Measurements from ENCODE around the gene MBNL2. TPM values are rescaled to one million over a fixed set of nuclear protein-coding genes. Genes with fewer than 3 reads are reported as not detected.

Gene MBNL2
- total RNA-seq, 2 experiments from 2014 or later = 17.2 to 17.9 TPM

- H3K27ac Mint-ChIP-seq = no peak overlapping the region
- no peak for DNase-seq
- POLR2A ChIA-PET = no interaction called here
- no peak for ATAC-seq (ENCODE audit: low read depth)
- H3K36me3 Mint-ChIP-seq = no peaks in the 10 kb centered on the region
- no peak overlapping the region for H3K4me3 Mint-ChIP-seq
- H3K9me3 Mint-ChIP-seq = no peaks in the 10 kb centered on the region
- H3K27me3 Mint-ChIP-seq = no peaks in the 10 kb centered on the region
- H3K4me1 Mint-ChIP-seq = no peaks in the 10 kb centered on the region
These were observed 113.5 kb downstream of the MBNL2 start for GRCh38 chr13:97335488-97336134.

- H3K9me3 Mint-ChIP-seq = no peaks in the 10 kb centered on the region
- no peak overlapping the region for H3K27ac Mint-ChIP-seq
These were observed 115.9 kb downstream of the MBNL2 start for GRCh38 chr13:97337985-97338499.

GRCh38 chr13:97338571-97338970 lies 116.4 kb downstream of the MBNL2 start:
- H3K9me3 Mint-ChIP-seq = no peaks in the 10 kb centered on the region

More at GRCh38 chr13:97337985-97338499, 115.9 kb downstream of the MBNL2 start:
- Mint-ChIP-seq H3K4me1 (no peaks in the 10 kb centered on the region), H3K27me3 (no peaks in the 10 kb centered on the region), H3K4me3 (no peak overlapping the region), H3K36me3 (no peaks in the 10 kb centered on the region)
- POLR2A ChIA-PET = no interaction called here
- DNase-seq (no peak), ATAC-seq (ENCODE audit: low read depth) (no peak)

GRCh38 chr13:97339019-97339987 lies 117.2 kb downstream of the MBNL2 start:
- no peak for ATAC-seq (ENCODE audit: low read depth)
- no peaks in the 10 kb centered on the region for H3K4me1 Mint-ChIP-seq
- H3K27me3 Mint-ChIP-seq = no peaks in the 10 kb centered on the region
- POLR2A ChIA-PET = no interaction called here
- no peak for DNase-seq
- no peak overlapping the region for H3K4me3 Mint-ChIP-seq
- no peaks in the 10 kb centered on the region for H3K36me3 Mint-ChIP-seq
- H3K9me3 Mint-ChIP-seq = no peaks in the 10 kb centered on the region
- H3K27ac Mint-ChIP-seq = no peak overlapping the region

More at GRCh38 chr13:97338571-97338970, 116.4 kb downstream of the MBNL2 start:
- POLR2A ChIA-PET = no interaction called here
- ATAC-seq (ENCODE audit: low read depth) (no peak), DNase-seq (no peak)
- Mint-ChIP-seq H3K4me3 (no peak overlapping the region), H3K4me1 (no peaks in the 10 kb centered on the region), H3K36me3 (no peaks in the 10 kb centered on the region), H3K27ac (no peak overlapping the region), H3K27me3 (no peaks in the 10 kb centered on the region)

- no peak overlapping the region for H3K4me3 Mint-ChIP-seq
- no peak overlapping the region for H3K27ac Mint-ChIP-seq
- DNase-seq (no peak), ATAC-seq (ENCODE audit: low read depth) (no peak)
- H3K36me3 Mint-ChIP-seq = no peaks in the 10 kb centered on the region
- no peaks in the 10 kb centered on the region for H3K4me1 Mint-ChIP-seq
- H3K9me3 Mint-ChIP-seq = no peaks in the 10 kb centered on the region
- H3K27me3 Mint-ChIP-seq = no peaks in the 10 kb centered on the region
- POLR2A ChIA-PET = no interaction called here
These were observed 118.0 kb downstream of the MBNL2 start for GRCh38 chr13:97339988-97340749.

- Mint-ChIP-seq H3K9me3 (no peaks in the 10 kb centered on the region), H3K27ac (no peak overlapping the region), H3K4me3 (no peak overlapping the region), H3K4me1 (no peaks in the 10 kb centered on the region), H3K27me3 (no peaks in the 10 kb centered on the region), H3K36me3 (no peaks in the 10 kb centered on the region)
- no peak for DNase-seq
- no peak for ATAC-seq (ENCODE audit: low read depth)
- POLR2A ChIA-PET = no interaction called here
These were observed 119.0 kb downstream of the MBNL2 start for GRCh38 chr13:97341135-97341534.

GRCh38 chr13:97342136-97342535 lies 120.0 kb downstream of the MBNL2 start:
- no peak overlapping the region for H3K27ac Mint-ChIP-seq
- H3K4me3 Mint-ChIP-seq = no peak overlapping the region
- H3K4me1 Mint-ChIP-seq = no peaks in the 10 kb centered on the region
- DNase-seq (no peak), ATAC-seq (ENCODE audit: low read depth) (no peak)
- H3K9me3 Mint-ChIP-seq = no peaks in the 10 kb centered on the region
- POLR2A ChIA-PET = no interaction called here
- H3K27me3 Mint-ChIP-seq = no peaks in the 10 kb centered on the region
- H3K36me3 Mint-ChIP-seq = no peaks in the 10 kb centered on the region

- H3K4me3 Mint-ChIP-seq = no peak overlapping the region
- no peaks in the 10 kb centered on the region for H3K27me3 Mint-ChIP-seq
- no peak overlapping the region for H3K27ac Mint-ChIP-seq
- H3K36me3 Mint-ChIP-seq = no peaks in the 10 kb centered on the region
- DNase-seq (no peak), ATAC-seq (ENCODE audit: low read depth) (no peak)
- H3K4me1 Mint-ChIP-seq = no peaks in the 10 kb centered on the region
- POLR2A ChIA-PET = no interaction called here
- H3K9me3 Mint-ChIP-seq = no peaks in the 10 kb centered on the region
These were observed 120.8 kb downstream of the MBNL2 start for GRCh38 chr13:97342936-97343335.

GRCh38 chr13:97344265-97345175 lies 122.4 kb downstream of the MBNL2 start:
- no peaks in the 10 kb centered on the region for H3K36me3 Mint-ChIP-seq
- H3K27ac Mint-ChIP-seq = no peak overlapping the region
- no peaks in the 10 kb centered on the region for H3K9me3 Mint-ChIP-seq
- no peak overlapping the region for H3K4me3 Mint-ChIP-seq
- ATAC-seq (ENCODE audit: low read depth) = no peak
- DNase-seq = peak; percentile 41
- POLR2A ChIA-PET = no interaction called here
- no peaks in the 10 kb centered on the region for H3K4me1 Mint-ChIP-seq
- H3K27me3 Mint-ChIP-seq = no peaks in the 10 kb centered on the region

GRCh38 chr13:97346097-97346496 lies 124.0 kb downstream of the MBNL2 start:
- no peak overlapping the region for H3K4me3 Mint-ChIP-seq
- H3K9me3 Mint-ChIP-seq = no peaks in the 10 kb centered on the region
- H3K36me3 Mint-ChIP-seq = no peaks in the 10 kb centered on the region
- no peaks in the 10 kb centered on the region for H3K27me3 Mint-ChIP-seq
- DNase-seq (no peak), ATAC-seq (ENCODE audit: low read depth) (no peak)
- no peak overlapping the region for H3K27ac Mint-ChIP-seq
- POLR2A ChIA-PET = no interaction called here
- H3K4me1 Mint-ChIP-seq = no peaks in the 10 kb centered on the region

GRCh38 chr13:97346561-97347254 lies 124.6 kb downstream of the MBNL2 start:
- Mint-ChIP-seq H3K27me3 (no peaks in the 10 kb centered on the region), H3K4me3 (no peak overlapping the region), H3K27ac (no peak overlapping the region), H3K36me3 (no peaks in the 10 kb centered on the region), H3K4me1 (no peaks in the 10 kb centered on the region), H3K9me3 (no peaks in the 10 kb centered on the region)
- DNase-seq = no peak
- POLR2A ChIA-PET = no interaction called here
- ATAC-seq (ENCODE audit: low read depth) = no peak

GRCh38 chr13:97347255-97347932 lies 125.3 kb downstream of the MBNL2 start:
- Mint-ChIP-seq H3K27ac (no peak overlapping the region), H3K4me3 (no peak overlapping the region), H3K4me1 (no peaks in the 10 kb centered on the region), H3K27me3 (no peaks in the 10 kb centered on the region), H3K36me3 (no peaks in the 10 kb centered on the region), H3K9me3 (no peaks in the 10 kb centered on the region)
- POLR2A ChIA-PET = no interaction called here
- no peak for ATAC-seq (ENCODE audit: low read depth)
- DNase-seq = no peak

All from activated naive CD8-positive, alpha-beta T cell treated with anti-CD3 and anti-CD28 coated beads, Interleukin-2, amount 10 ng/mL, durations not matched to agents 7 days and 5 days (primary cell).